SK-N-DZ (cell line): ENCODE measurements around the gene SLC12A4. TPM values are rescaled to one million over a fixed set of nuclear protein-coding genes. Genes with fewer than 3 reads are reported as not detected.
A peak's percentile ranks its signal among the peaks of the same experiment; 100 is the strongest.
"Not testable (repeated sequence)": the region's sequence is repeated elsewhere in the genome, so short reads cannot be mapped to it uniquely, and the experiment has no call there.

ENCODE experiments used
- DNase-seq: peaks from one replicate; pipeline ENCODE4 v3.0.0-alpha.2; 2015; ENCODE audit warnings: low spot score
- polyA plus RNA-seq, 2 experiments: library from polyadenylated mRNA; depleted of rRNA; stranded (reverse); fragments of >200 nt; gene quantifications; 2 replicates each; pipeline ENCODE4 v1.2.3, GENCODE V29; 2014

SLC12A4 gene
- 3.4 and 5.0 TPM in 2 replicates for polyA plus RNA-seq (2014; cell fraction: cytosol; rRNA removed)
- polyA plus RNA-seq (2014; cell fraction: nucleus; rRNA removed), result 11.8 and 13.3 TPM in 2 replicates

DNA sequence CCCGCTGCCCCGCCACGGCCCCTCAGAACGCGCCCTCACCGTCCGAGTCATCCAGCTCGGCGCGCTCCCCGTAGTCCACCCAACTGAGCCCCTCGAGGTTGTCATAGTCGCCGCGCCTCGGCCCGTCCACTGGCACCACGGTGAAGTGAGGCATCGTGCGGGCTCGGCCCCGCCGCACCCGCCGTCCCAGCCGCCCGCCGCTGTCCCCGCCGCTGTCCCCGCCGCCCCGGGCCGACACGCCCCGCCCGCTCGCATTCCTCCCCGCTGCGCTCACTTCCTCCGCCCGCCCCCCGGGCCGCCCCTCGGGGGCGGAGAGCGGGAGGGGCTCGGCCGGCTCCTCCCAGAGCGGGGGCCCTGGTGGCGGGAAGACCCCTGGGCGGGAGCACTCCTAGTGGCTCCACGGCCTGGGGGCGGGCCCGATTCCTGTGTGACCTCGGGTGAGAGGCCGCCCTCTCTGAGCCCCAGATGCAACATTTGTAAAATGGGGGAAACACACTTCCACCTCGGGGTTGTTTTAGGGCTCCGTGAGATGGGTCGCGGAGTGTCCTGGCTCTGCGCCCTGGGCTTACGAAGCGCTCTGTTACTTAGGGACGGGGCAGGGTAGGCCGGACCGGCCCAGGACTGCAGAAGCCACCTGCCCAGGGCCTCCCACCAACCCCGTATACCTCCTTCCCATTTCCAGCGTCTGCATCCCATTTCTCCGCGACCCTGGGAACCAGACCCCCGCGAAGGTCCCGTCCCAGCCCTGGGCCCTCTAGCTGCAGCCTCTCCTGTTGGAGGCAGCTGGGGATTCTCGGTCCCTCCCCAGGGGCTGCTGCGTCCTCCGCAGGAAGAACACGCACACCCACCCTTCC, at the start of gene SLC12A4:
Gene SLC12A4, minus strand, starts transcription at position 238 of the 854 bp plus-strand sequence. Its CDS starts 84 bp downstream, at position 154.
- peak; percentile 74 for DNase-seq

DNA sequence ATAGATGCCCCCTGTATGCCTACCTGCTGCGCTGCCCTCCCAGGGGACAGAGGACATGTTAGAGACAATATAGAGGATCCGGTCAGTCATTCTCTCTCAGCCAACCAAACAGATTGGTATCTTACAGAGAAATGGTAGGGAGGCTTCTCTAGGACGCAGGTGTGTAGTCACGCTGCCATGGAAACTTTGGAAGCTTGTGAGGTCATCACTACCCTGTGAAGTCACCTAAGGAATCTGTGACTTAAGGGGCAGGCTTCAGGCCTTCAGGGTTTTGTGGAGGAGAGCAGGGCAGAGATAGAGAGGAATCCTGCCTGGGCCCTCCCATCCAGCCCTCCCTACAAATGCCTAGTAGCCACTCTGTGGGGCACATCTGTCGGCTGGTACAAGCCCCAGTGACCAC, 47.2 kb upstream of the SLC12A4 start, which contains the start of gene DPEP2NB:
Gene DPEP2NB, minus strand, starts transcription at position 231 of the 400 bp plus-strand sequence. Its CDS starts 141 bp downstream, at position 90.
- no peak for DNase-seq

DNA sequence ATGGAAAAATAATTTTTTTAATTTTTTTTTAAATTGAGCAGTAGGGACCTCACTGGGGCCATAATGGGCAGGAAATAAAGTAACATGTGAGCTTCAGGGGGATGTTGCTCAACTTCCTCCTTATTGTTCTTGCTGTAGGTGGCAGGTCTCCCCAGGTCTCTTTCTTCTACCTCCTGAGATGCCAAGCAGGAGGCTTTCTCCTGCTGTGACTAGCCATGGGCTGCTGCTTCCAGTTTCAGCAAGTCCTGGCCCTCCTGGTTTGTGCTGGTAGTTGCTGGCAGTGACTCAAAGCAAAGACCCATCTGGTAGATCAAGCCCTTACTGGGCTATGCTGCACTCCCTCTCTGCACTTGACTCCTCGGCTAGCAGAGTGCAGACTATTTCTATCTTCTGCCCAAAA, 45.0 kb upstream of the SLC12A4 start:
- DNase-seq, result no peak

DNA sequence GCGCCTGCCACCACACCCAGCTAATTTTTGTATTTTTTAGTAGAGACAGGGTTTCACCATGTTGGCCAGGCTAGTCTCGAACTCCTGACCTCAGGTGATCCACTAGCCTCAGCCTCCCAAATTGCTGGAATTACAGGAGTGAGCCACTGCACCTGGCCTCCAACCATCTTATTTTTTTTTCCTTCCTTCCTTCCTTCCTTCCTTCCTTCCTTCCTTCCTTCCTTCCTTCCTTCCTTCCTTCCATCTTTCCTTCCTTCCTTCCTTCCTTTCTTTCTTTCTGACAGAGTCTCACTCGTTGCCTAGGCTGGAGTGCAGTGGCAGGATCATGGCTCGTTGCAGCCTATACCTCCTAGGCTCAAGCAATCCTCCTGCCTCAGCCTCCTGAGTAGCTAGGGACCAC, 41.4 kb upstream of the SLC12A4 start:
- not testable (repeated sequence) for DNase-seq

DNA sequence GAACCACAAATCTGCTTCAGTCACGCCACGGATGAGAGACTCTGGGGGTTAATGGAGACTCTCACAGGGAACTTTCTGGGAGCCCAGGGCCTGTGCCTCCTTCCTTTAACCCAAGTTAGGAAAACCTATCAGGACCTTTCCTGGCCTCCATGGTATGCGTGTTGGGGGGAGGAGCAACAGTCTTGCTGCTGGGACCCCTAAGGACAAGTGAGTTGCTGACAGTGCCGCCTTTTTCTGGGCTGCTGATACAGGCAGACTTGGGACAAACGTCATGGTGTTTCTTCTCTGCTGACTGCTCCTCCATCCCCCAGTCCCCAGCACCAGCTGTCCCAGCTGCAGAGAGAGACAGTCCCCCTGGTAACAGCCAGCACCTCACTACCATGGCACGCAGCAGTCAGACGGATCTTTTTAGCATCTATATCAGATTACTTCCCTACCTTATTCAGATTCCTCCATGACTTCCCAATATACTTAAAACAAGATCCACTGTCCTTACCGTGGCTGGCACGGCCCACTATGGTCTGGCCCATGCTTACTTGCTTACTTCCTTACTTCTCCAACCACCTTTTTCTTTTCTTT, 40.8 kb upstream of the SLC12A4 start:
- no peak for DNase-seq

DNA sequence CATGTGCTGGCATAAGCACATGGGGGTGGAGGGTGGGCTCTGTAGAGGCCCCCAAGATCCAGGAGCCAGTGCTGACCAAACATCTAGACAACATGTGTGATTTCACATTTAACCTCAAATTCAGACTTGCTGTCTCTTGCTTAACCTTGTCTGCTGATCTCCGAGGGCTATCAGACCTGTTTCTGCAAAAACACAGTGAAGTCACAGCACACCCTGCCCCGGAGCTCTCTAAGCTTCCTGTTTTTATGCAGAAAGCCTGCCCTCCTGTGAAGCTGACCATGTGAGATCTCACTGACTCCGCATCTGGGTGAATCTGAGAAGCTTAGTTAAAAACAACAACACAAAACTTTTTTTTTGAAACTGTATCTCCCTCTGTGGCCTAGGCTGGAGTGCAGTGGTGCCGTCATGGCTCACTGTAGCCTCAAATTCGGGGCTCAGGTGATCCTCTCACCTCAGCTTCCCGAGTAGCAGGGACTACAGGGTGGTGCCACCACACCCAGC, 37.4 kb upstream of the SLC12A4 start:
- no peak for DNase-seq

DNA sequence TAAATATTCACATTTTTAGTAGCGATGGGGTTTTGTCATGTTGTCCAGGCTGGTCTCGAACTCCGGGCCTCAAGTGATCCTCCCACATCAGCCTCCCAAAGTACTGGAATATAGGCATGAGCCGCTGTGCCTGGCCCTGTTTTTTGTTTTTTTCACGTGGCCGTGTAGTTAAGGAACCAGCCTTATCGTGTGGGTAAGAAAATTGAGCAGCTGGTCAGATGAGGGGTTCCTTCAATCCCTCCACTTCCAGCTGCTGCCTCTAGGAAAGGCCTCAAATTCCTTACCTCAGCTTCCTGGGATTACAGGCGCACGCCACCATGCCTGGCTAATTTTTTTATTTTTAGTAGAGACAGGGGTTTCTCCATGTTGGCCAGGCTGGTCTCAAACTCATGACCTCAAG, 36.8 kb upstream of the SLC12A4 start:
- DNase-seq, result no peak

DNA sequence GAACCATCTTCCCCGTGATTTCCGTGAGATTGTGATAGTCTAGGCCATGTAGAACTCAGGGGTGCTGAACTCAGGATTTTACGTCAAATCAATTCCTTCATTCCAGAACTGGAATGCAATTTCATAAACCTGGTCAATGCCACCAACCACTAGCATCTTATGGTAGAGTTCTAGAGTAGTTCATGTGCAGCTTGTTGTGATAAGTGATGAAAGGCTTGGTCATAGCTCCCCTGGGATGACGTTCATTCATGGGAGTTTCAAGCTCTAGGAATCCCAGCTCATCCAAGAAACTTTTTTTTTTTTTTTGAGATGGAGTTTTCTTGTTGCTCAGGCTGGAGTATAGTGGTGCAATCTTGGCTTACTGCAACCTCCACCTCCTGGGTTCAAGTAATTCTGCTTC, 34.6 kb upstream of the SLC12A4 start:
- no peak for DNase-seq

DNA sequence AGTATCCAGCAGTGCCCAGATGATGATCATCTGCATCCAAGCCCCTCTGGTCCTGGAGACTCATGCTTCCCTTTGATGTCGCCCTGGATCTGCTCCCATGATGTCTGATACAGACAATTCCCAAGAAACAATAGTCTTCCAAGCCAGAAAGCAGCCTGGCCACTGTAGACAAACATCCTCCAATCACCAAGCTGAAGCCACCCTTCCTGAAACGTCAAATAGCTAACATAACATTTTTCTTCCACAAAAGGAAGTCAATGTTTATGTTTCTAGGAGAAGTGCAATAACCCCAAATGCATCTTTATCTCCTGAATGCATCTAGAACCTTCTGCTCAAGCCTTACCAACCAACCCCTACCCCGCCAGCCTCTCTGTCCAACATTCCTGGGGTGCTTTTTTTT, 32.0 kb upstream of the SLC12A4 start:
- no peak for DNase-seq

DNA sequence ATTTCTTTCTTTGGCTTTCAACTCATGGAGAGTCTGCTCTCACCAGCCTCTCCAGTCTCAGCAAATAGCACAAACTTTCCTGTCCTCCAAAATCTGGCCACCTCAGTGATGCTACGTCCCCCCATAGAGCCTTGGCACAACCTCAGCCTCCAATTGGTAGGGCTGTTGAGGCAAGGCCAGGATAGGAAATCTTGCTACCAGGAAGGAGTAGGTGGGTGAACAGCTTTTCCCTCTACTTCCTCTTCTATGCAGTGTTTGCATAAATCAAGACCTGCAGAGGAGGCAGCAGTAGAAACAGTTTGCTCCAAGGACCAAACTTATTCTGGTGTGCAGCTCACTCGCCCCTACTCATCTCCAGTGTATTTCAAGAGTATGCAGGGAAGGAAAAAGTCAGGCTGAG, 31.5 kb upstream of the SLC12A4 start:
- no peak for DNase-seq

DNA sequence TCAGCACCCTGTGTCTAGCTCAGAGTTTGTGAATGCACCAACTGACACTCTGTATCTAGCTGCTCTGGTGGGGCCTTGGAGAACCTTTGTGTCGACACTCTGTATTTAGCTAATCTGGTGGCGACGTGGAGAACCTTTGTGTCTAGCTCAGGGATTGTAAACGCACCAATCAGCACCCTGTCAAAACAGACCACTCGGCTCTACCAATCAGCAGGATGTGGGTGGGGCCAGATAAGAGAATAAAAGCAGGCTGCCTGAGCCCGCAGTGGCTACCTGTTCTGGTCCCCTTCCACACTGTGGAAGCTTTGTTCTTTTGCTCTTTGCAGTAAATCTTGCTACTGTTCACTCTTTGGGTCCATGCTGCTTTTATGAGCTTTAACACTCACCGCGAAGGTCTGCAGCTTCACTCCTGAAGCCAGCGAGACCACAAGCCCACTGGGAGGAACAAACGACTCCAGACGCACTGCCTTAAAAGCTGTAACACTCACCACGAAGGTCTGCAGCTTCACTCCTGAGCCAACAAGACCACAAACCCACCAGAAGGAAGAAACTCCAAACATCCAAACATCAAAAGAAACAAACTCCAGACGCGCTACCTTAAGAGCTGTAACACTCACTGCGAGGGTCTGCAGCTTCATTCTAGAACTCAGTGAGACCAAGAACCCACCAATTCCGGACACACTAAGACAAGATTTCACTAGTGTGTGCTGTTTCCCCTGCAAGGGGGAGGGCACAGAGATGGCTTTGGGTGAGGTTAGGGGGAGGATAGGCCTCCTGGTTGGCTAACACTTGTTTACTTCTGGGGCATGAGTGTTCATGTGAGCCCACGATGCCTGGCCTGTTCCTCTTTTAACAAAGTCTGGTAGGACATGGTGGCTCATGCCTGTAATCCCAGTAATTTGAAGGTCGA, 30.6 kb upstream of the SLC12A4 start, which contains the start of gene DPEP2:
Gene DPEP2, minus strand, starts transcription at position 706 of the 910 bp plus-strand sequence. CDS start 6,272 bp downstream, outside the sequence.
- DNase-seq, result not testable (repeated sequence)

DNA sequence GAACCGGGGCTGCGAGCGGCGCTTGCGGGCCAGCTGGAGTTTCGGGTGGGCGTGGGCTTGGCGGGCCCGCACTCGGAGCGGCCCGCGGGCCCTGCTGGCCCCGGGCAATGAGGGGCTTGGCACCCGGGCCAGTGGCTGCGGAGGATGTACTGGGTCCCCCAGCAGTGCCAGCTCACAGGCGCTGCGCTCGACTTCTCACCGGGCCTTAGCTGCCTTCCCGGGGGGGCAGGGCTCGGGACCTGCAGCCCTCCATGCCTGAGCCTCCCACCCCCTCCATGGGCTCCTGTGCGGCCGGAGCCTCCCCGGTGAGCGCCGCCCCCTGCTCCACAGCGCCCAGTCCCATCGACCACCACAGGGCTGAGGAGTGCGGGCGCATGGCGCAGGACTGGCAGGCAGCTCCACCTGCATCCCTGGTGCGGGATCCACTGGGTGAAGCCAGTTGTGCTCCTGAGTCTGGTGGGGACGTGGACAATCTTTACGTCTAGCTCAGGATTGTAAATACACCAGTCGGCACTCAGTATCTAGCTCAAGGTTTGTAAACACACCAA, 29.9 kb upstream of the SLC12A4 start:
- not testable (repeated sequence) for DNase-seq

DNA sequence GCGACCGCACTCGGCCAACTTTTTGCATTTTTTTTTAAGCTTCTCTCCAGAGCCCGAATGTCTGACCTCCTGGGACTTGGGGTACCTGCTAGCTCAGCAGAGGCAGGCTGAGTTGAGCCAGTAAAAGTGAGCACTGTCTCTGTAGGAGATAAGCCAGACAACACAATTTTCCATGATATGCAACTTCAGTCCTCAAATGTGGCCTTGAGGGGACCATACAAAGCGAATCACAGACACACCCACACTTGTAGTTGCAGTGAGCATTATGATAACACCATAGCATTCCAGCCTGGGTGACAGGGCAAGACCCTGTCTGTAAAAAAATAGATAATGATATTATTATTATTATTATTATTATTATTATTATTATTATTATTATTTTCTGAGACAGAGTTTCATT, 28.2 kb upstream of the SLC12A4 start:
- DNase-seq, result no peak

DNA sequence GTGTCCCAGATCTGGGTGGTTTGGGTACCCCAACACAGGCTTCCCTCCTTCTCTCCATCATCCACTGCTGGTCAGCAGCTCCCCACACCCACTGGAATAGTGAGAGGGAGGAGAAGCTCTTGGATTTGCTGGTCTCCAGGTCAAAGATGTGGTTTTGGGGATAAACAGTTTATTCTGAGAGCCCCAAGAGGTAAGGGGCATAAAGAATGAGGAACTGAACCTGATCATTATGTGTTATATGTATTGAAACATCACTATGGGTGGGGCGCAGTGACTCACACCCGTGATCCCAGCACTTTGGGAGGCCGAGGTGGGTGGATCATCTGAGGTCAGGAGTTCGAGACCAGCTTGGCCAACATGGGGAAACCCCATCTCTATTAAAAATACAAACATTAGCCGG, 27.0 kb upstream of the SLC12A4 start:
- no peak for DNase-seq

DNA sequence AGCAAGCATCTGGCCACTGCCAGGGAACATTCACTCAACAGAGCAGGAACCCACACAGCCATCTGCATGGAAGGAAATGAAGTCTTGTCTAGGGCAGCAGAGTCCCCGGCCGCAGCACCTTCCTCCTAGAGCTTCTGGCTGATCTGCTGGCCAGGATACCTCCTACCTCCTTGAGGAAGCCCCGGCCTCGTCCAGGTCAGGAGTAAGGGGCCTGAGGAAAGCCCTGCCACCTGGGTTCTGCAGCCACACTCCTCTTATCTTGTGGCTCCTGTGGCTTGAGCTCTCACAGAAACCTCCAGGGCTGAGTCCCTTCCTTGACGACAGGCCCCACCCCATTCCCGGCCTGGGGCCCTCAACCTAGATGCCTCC, 25.6 kb upstream of the SLC12A4 start:
- not testable (repeated sequence) for DNase-seq

DNA sequence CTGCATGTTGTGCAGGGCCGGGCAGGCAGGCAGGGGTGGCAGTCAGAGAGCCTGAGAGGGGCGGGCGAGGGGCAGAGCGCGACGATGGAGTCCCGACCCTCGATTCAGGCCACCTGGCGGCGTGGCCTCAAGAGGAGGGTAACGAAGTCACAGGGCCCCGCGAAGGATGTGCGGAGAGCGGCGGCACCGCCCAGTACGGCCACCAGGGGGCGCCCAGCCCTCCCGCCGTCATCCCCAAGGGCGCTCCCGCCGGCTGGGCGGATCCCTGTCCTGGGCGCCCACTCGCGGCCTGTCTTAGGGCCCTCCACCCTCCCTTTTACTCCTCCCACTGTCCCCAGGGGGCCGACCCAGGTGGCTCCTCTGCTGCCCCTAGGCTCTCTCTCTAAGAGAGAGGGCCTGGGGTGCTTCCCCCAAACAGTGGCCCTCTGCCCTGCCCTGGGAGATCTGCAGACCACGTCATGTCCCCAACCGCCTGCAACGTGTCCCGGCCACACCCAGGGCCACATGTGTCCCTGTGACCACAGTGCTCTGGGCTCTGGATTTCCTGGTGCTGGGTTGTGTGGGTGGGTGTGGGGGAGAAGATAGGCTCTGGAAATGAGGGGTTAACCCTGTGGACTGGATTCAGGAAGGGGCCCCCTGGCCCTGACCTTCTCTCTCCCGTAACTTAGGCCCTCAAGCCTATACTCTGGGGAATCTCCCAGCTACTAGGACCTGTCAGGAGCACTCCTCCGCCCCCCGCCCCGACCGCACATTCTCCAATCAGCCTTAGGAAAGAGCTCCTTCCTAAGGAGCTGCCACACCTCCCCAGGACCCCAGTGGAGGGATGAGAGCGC, 25.0 kb upstream of the SLC12A4 start:
- peak; percentile 80 for DNase-seq

DNA sequence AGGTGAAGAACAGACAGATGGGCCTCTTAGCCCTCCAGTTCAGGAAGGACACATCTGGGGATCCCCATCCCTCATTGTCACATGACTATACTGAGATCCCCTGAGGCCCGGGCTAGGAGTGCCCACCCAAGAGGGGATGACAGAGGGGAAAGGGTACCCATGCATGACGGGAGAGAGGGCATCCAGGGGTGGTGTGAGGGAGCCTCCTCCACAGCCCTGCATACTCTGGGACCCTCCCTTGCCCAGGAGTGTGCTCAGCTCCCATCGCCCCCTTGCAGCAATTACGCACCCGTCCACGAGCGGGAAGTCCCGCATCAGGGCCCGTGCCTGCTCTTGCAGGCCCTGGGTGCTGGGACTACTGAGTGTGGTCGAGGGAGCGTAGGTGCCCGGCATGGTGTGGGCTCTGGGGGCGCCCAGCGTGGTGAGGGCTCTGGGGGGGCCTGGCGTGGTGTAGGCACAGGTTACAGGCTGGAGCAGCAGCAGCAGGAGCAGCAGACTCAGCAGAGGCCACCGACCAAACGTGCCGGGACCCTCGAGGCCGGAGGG, 24.3 kb upstream of the SLC12A4 start:
- DNase-seq, result no peak

DNA sequence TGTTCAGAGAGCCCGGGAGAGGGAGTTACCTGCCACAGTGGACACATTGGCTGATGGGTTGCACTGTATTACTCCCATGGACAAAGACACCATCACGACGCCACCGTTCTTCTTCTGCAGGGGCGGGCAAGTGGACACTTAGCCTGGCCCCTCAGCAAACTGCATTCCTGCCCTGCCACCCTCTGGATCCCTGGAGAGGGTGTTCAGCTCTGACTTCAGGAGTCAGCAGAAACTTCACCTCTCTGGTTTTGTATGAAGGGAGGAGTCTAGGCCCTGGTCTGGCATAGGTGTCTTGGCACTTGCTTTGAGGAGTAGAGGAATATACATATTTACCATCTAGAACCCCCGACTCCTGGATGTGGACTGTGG, 21.6 kb upstream of the SLC12A4 start:
- no peak for DNase-seq

DNA sequence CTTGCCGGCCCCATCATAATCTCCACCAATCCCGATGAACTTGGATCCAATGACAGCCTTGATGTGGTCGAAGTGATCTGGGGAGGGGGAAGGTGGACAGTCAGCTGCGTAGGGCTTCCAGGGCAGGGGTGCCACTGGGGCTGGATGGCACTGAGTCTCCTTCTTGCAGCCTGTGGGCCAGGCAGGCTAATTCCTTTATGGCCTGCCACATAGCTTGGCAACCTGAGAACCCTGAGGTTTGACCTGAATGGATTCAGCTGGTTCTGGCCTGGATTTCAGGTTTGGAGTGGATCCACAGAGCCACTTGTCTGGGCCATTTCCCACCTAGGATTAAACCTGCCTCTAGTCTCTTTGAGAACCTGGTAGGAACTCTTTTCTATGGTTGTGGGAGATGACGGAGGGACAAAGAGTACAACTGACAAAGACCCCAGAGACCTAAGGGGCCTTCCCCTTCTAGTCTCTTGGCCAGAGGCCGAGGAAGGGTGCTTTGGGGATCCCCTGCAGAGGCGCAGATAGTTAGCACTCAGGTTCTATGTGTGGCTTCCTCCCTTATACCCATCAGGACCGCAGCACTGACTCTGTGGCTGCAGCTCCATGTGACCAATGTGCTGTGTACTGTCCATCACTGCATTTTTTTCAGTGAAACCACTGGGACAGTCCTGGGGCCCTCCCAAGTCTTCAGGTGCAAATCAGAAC, 21.0 kb upstream of the SLC12A4 start:
- DNase-seq, result no peak
